ENCODE data around the gene OXER1. TPM values are rescaled to one million over a fixed set of nuclear protein-coding genes. Genes with fewer than 3 reads are reported as not detected.
A peak's percentile ranks its signal among the peaks of the same experiment; 100 is the strongest.

The OXER1 gene
- total RNA-seq, 2 experiments from 2014 or later, result not detected

GRCh38 chr2:42800981-42801380 is 37.0 kb upstream of the OXER1 start:
- Mint-ChIP-seq H3K36me3 (ENCODE audit: low read depth) (no peaks in the 10 kb centered on the region), H3K27me3 (peaks cover 20% of the 10 kb centered on the region), H3K9me3 (no peaks in the 10 kb centered on the region), H3K27ac (no peak overlapping the region), H3K4me3 (no peak overlapping the region), H3K4me1 (peaks cover 15% of the 10 kb centered on the region)
- no peak for DNase-seq
- ChIA-PET POLR2A (no interaction called here), CTCF (interaction anchor here (1.0 to 1.8 kb wide), 5 partner anchors 9 to 33 kb away, joined by 3 to 8 read pairs (median 3); partner anchors contain the start of gene HAAO)

GRCh38 chr2:42800461-42800962 is 36.6 kb upstream of the OXER1 start:
- Mint-ChIP-seq H3K27me3 (peaks cover 21% of the 10 kb centered on the region), H3K27ac (no peak overlapping the region), H3K36me3 (ENCODE audit: low read depth) (no peaks in the 10 kb centered on the region), H3K9me3 (no peaks in the 10 kb centered on the region), H3K4me1 (peaks cover 18% of the 10 kb centered on the region), H3K4me3 (no peak overlapping the region)
- ChIA-PET POLR2A (no interaction called here), CTCF (interaction anchor here (1.0 to 1.8 kb wide), 5 partner anchors 8 to 32 kb away, joined by 3 to 8 read pairs (median 3); partner anchors contain the start of gene HAAO)
- no peak for DNase-seq

- H3K27me3 Mint-ChIP-seq, result peaks cover 22% of the 10 kb centered on the region
- no peaks in the 10 kb centered on the region for H3K36me3 Mint-ChIP-seq (ENCODE audit: low read depth)
- H3K27ac Mint-ChIP-seq, result no peak overlapping the region
- ChIA-PET POLR2A (no interaction called here), CTCF (interaction anchor here (1.3 to 1.8 kb wide), 3 partner anchors 11 to 26 kb away, joined by 3 to 8 read pairs (median 4); no protein-coding TSS in a partner anchor)
- DNase-seq, result no peak
- H3K4me3 Mint-ChIP-seq, result no peak overlapping the region
- no peaks in the 10 kb centered on the region for H3K9me3 Mint-ChIP-seq
- peaks cover 18% of the 10 kb centered on the region for H3K4me1 Mint-ChIP-seq
Observed at GRCh38 chr2:42799881-42800280, 35.9 kb upstream of the OXER1 start.

GRCh38 chr2:42797281-42797680 is 33.3 kb upstream of the OXER1 start:
- H3K4me3 Mint-ChIP-seq, result no peak overlapping the region
- CTCF ChIA-PET, result interaction anchor here (2.9 kb wide), 1 partner anchor 13 kb away, joined by 8 read pairs; no protein-coding TSS in a partner anchor
- no peaks in the 10 kb centered on the region for H3K36me3 Mint-ChIP-seq (ENCODE audit: low read depth)
- H3K27ac Mint-ChIP-seq, result no peak overlapping the region
- peaks cover 26% of the 10 kb centered on the region for H3K4me1 Mint-ChIP-seq
- DNase-seq, result no peak
- H3K27me3 Mint-ChIP-seq, result peaks cover 25% of the 10 kb centered on the region
- POLR2A ChIA-PET, result no interaction called here
- no peaks in the 10 kb centered on the region for H3K9me3 Mint-ChIP-seq

- H3K4me1 Mint-ChIP-seq, result peaks cover 31% of the 10 kb centered on the region
- ChIA-PET CTCF (interaction anchor here (0.5 to 2.9 kb wide), 4 partner anchors 12 to 432 kb away, joined by 3 to 8 read pairs (median 3); no protein-coding TSS in a partner anchor), POLR2A (no interaction called here)
- H3K4me3 Mint-ChIP-seq, result no peak overlapping the region
- no peaks in the 10 kb centered on the region for H3K9me3 Mint-ChIP-seq
- DNase-seq, result no peak
- H3K36me3 Mint-ChIP-seq (ENCODE audit: low read depth), result no peaks in the 10 kb centered on the region
- H3K27me3 Mint-ChIP-seq, result peaks cover 30% of the 10 kb centered on the region
- H3K27ac Mint-ChIP-seq, result no peak overlapping the region
Observed at GRCh38 chr2:42796427-42797248, 32.7 kb upstream of the OXER1 start.

GRCh38 chr2:42795841-42796301 is 31.9 kb upstream of the OXER1 start:
- ChIA-PET POLR2A (no interaction called here), CTCF (interaction anchor here (1.0 to 2.9 kb wide), 3 partner anchors 11 to 14 kb away, joined by 3 to 8 read pairs (median 3); no protein-coding TSS in a partner anchor)
- peaks cover 27% of the 10 kb centered on the region for H3K4me1 Mint-ChIP-seq
- H3K36me3 Mint-ChIP-seq (ENCODE audit: low read depth), result no peaks in the 10 kb centered on the region
- H3K4me3 Mint-ChIP-seq, result no peak overlapping the region
- no peak for DNase-seq
- H3K27me3 Mint-ChIP-seq, result peaks cover 37% of the 10 kb centered on the region
- H3K27ac Mint-ChIP-seq, result no peak overlapping the region
- H3K9me3 Mint-ChIP-seq, result no peaks in the 10 kb centered on the region

- CTCF ChIA-PET, result interaction anchor here (0.7 to 1.0 kb wide), 2 partner anchors 10 to 35 kb away, joined by 3 read pairs; no protein-coding TSS in a partner anchor
- H3K9me3 Mint-ChIP-seq, result no peaks in the 10 kb centered on the region
- H3K4me3 Mint-ChIP-seq, result no peak overlapping the region
- no peak overlapping the region for H3K27ac Mint-ChIP-seq
- H3K27me3 Mint-ChIP-seq, result peaks cover 40% of the 10 kb centered on the region
- POLR2A ChIA-PET, result no interaction called here
- no peaks in the 10 kb centered on the region for H3K36me3 Mint-ChIP-seq (ENCODE audit: low read depth)
- no peak for DNase-seq
- peaks cover 21% of the 10 kb centered on the region for H3K4me1 Mint-ChIP-seq
Observed at GRCh38 chr2:42795275-42795674, 31.3 kb upstream of the OXER1 start.

GRCh38 chr2:42794271-42795046 is 30.5 kb upstream of the OXER1 start:
- Mint-ChIP-seq H3K27me3 (peaks cover 43% of the 10 kb centered on the region), H3K27ac (no peak overlapping the region), H3K4me1 (peaks cover 20% of the 10 kb centered on the region), H3K36me3 (ENCODE audit: low read depth) (no peaks in the 10 kb centered on the region), H3K4me3 (no peak overlapping the region), H3K9me3 (no peaks in the 10 kb centered on the region)
- no peak for DNase-seq
- ChIA-PET CTCF (interaction anchor here (0.7 to 2.5 kb wide), 3 partner anchors 16 to 319 kb away, joined by 3 to 6 read pairs (median 3); no protein-coding TSS in a partner anchor), POLR2A (interaction anchor here (0.6 kb wide), 1 partner anchor 431 kb away, joined by 4 read pairs; no protein-coding TSS in a partner anchor)

- H3K27ac Mint-ChIP-seq, result no peak overlapping the region
- ChIA-PET POLR2A (interaction anchor here (0.6 kb wide), 1 partner anchor 430 kb away, joined by 4 read pairs; no protein-coding TSS in a partner anchor), CTCF (interaction anchor here (0.6 to 2.5 kb wide), 4 partner anchors 16 to 336 kb away, joined by 3 to 10 read pairs (median 6); no protein-coding TSS in a partner anchor)
- peaks cover 43% of the 10 kb centered on the region for H3K27me3 Mint-ChIP-seq
- H3K9me3 Mint-ChIP-seq, result no peaks in the 10 kb centered on the region
- peaks cover 20% of the 10 kb centered on the region for H3K4me1 Mint-ChIP-seq
- no peaks in the 10 kb centered on the region for H3K36me3 Mint-ChIP-seq (ENCODE audit: low read depth)
- DNase-seq, result no peak
- peak overlapping the region; percentile 31 for H3K4me3 Mint-ChIP-seq
Observed at GRCh38 chr2:42793334-42794270, 29.7 kb upstream of the OXER1 start.

GRCh38 chr2:42792583-42793333 is 28.8 kb upstream of the OXER1 start, which contains the start of gene HAAO:
Gene HAAO, minus strand, starts transcription at chr2:42792583. Its CDS starts 47 bp downstream, at chr2:42792536.
- DNase-seq, result no peak
- Mint-ChIP-seq H3K9me3 (no peaks in the 10 kb centered on the region), H3K27ac (no peak within 1 kb of the TSS), H3K4me3 (peak within 1 kb of the TSS; percentile 67), H3K4me1 (peaks cover 22% of the 10 kb centered on the region), H3K27me3 (peaks cover 43% of the 10 kb centered on the region), H3K36me3 (ENCODE audit: low read depth) (no peaks in the 10 kb centered on the region)
- ChIA-PET CTCF (interaction anchor here (0.6 to 2.5 kb wide), 6 partner anchors 8 to 335 kb away, joined by 3 to 10 read pairs (median 5); no protein-coding TSS in a partner anchor), POLR2A (no interaction called here)

GRCh38 chr2:42792087-42792582 is 28.2 kb upstream of the OXER1 start:
- ChIA-PET POLR2A (no interaction called here), CTCF (interaction anchor here (0.8 to 1.2 kb wide), 3 partner anchors 8 to 34 kb away, joined by 3 to 4 read pairs (median 3); no protein-coding TSS in a partner anchor)
- Mint-ChIP-seq H3K4me1 (peaks cover 22% of the 10 kb centered on the region), H3K27me3 (peaks cover 43% of the 10 kb centered on the region), H3K27ac (no peak overlapping the region), H3K36me3 (ENCODE audit: low read depth) (no peaks in the 10 kb centered on the region), H3K9me3 (no peaks in the 10 kb centered on the region), H3K4me3 (peak overlapping the region; percentile 67)
- no peak for DNase-seq

All from activated CD4-positive, alpha-beta T cell treated with anti-CD3 and anti-CD28 coated beads, Interleukin-2, amount 10 ng/mL, durations not matched to agents 7 days and 5 days (primary cell).